ENCODE measurements around the gene NFAM1. TPM values are rescaled to one million over a fixed set of nuclear protein-coding genes. Genes with fewer than 3 reads are reported as not detected.

Gene NFAM1
- total RNA-seq, 1 experiment from 2014 or later = 0.12 TPM

DNA sequence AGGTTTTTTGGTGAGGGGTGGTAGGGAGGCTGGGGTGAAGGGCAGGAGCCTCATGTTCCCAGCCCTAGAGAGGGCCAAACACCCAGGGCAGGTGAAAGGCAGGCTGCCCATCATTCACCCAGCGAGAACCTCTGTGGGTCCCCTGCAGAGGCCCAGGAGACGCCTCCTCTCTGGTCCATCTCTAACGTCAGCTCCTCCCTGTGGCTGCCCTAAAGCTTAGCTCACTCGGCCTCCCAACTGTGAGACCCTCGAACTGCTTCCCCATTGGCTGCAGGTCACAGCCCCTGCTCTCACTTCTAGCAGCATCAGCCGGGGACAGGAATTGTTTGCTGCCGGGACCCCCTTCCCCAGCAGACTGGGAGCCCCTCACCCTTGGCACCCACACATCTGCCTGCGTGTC, 615 bp upstream of the NFAM1 start:
- DNase-seq (ENCODE audit: low read depth, low spot score) = no peak
- no peaks in the 10 kb centered on the region for H3K79me2 ChIP-seq (ENCODE audit: insufficient read depth, low read length)
- H3K27me3 ChIP-seq (ENCODE audit: insufficient read depth, low read length) = no peaks in the 10 kb centered on the region
- H4K20me1 ChIP-seq (ENCODE audit: insufficient read depth) = no peaks in the 10 kb centered on the region
- ChIA-PET RAD21 (ENCODE audit: low non-redundant PET in 1 of 2, low total read pairs in 2 of 2, uncharacterized antibody in 2 of 2, unreplicated experiment in 2 of 2) (no interaction called here), CTCF (no interaction called here), POLR2A (no interaction called here)
- H3K4me3 ChIP-seq (replicated peaks in 1 of 2; ENCODE audit: low read depth in 1 of 2, low read length in 2 of 2) = no peak overlapping the region
- ATAC-seq = no peak
- H3K4me2 ChIP-seq (ENCODE audit: low read length) = no peak overlapping the region
- H3K9ac ChIP-seq (ENCODE audit: low read length) = no peak overlapping the region
- intact Hi-C loops (cut with micrococcal nuclease) = no loop called here
- TF ChIP-seq ZBTB33 (IDR thresholded peaks at IDR 0.05; ENCODE audit: extremely low read depth, insufficient replicate concordance, low read length) (no peak), SIN3A (IDR thresholded peaks at IDR 0.05; ENCODE audit: low read depth) (no peak), CEBPB (IDR thresholded peaks at IDR 0.05; ENCODE audit: low read depth) (no peak), EZH2 (IDR thresholded peaks at IDR 0.05) (no peak), EZH2phosphoT487 (IDR thresholded peaks at IDR 0.05; ENCODE audit: borderline replicate concordance) (no peak), CBX3 (IDR thresholded peaks at IDR 0.05; ENCODE audit: low read depth) (no peak), JUND (IDR thresholded peaks at IDR 0.05) (no peak), POLR2AphosphoS5 (IDR thresholded peaks at IDR 0.05; ENCODE audit: low read depth, low read length) (no peak), ELF1 (IDR thresholded peaks at IDR 0.05; ENCODE audit: borderline replicate concordance, low read depth) (no peak)
- TF ChIP-seq, protein P1, sequence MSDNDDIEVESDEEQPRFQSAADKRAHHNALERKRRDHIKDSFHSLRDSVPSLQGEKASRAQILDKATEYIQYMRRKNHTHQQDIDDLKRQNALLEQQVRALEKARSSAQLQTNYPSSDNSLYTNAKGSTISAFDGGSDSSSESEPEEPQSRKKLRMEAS (IDR thresholded peaks at IDR 0.05) = no peak
- TF ChIP-seq, protein P2, sequence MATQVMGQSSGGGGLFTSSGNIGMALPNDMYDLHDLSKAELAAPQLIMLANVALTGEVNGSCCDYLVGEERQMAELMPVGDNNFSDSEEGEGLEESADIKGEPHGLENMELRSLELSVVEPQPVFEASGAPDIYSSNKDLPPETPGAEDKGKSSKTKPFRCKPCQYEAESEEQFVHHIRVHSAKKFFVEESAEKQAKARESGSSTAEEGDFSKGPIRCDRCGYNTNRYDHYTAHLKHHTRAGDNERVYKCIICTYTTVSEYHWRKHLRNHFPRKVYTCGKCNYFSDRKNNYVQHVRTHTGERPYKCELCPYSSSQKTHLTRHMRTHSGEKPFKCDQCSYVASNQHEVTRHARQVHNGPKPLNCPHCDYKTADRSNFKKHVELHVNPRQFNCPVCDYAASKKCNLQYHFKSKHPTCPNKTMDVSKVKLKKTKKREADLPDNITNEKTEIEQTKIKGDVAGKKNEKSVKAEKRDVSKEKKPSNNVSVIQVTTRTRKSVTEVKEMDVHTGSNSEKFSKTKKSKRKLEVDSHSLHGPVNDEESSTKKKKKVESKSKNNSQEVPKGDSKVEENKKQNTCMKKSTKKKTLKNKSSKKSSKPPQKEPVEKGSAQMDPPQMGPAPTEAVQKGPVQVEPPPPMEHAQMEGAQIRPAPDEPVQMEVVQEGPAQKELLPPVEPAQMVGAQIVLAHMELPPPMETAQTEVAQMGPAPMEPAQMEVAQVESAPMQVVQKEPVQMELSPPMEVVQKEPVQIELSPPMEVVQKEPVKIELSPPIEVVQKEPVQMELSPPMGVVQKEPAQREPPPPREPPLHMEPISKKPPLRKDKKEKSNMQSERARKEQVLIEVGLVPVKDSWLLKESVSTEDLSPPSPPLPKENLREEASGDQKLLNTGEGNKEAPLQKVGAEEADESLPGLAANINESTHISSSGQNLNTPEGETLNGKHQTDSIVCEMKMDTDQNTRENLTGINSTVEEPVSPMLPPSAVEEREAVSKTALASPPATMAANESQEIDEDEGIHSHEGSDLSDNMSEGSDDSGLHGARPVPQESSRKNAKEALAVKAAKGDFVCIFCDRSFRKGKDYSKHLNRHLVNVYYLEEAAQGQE (IDR thresholded peaks at IDR 0.05; ENCODE audit: low read depth) = no peak
- no peaks in the 10 kb centered on the region for H3K36me3 ChIP-seq (ENCODE audit: control insufficient read depth in 1 of 2, insufficient read depth in 2 of 2, low read length in 2 of 2)
- no TSS peak for BruUV-seq (replicated peaks)
- no peak overlapping the region for H3K27ac ChIP-seq (ENCODE audit: low read depth, low read length)
- no peaks in the 10 kb centered on the region for H3K9me2 ChIP-seq (ENCODE audit: insufficient read depth)
- no peaks in the 10 kb centered on the region for H3K9me3 ChIP-seq (ENCODE audit: control insufficient read depth in 1 of 2, insufficient read depth in 1 of 2, low read depth in 1 of 2, low read length in 2 of 2)
- no peak overlapping the region for H2AFZ ChIP-seq (ENCODE audit: low read depth, low read length, poor library complexity, severe bottlenecking)
- peaks cover 0 to 10% of the 10 kb centered on the region in 2 experiments; a peak in 3 of 4 replicates for H3K4me1 ChIP-seq (ENCODE audit: control insufficient read depth in 1 of 2, insufficient read depth in 2 of 2, low read length in 2 of 2)
